H9 (cell line): ENCODE data around the gene PHAF1. TPM values are rescaled to one million over a fixed set of nuclear protein-coding genes. Genes with fewer than 3 reads are reported as not detected.

Experiments
- DNase-seq: peaks from one replicate; pipeline ENCODE4 v3.0.0-alpha.2; 2017
- H2AFZ ChIP-seq: one replicate; pipeline ENCODE4 v1.6.1; 2013; ENCODE audit warnings: mild to moderate bottlenecking, low read length, control low read depth, moderate library complexity
- H2AK5ac ChIP-seq: 2 replicates; pipeline ENCODE4 v1.6.1; 2013; ENCODE audit warnings: low read length, control low read depth, mixed read lengths; ENCODE audit not compliant: insufficient read length
- H2BK120ac ChIP-seq: one replicate; pipeline ENCODE4 v1.6.1; 2013; ENCODE audit warnings: low read depth, mild to moderate bottlenecking, low read length, control low read depth, inconsistent platforms; ENCODE audit not compliant: poor library complexity, severe bottlenecking
- H2BK12ac ChIP-seq: 2 replicates; pipeline ENCODE4 v1.6.1; 2013; ENCODE audit warnings: low read length, control low read depth, mixed read lengths, low read depth; ENCODE audit not compliant: insufficient read length
- H2BK15ac ChIP-seq: 2 replicates; pipeline ENCODE4 v1.6.1; 2013; ENCODE audit warnings: low read depth, low read length, control low read depth
- H2BK20ac ChIP-seq: one replicate; pipeline ENCODE4 v1.6.1; 2013; ENCODE audit warnings: low read depth, mild to moderate bottlenecking, low read length, control low read depth, inconsistent platforms; ENCODE audit not compliant: poor library complexity, severe bottlenecking
- H2BK5ac ChIP-seq: 2 replicates; pipeline ENCODE4 v1.6.1; 2013; ENCODE audit warnings: low read length, control low read depth, mixed read lengths; ENCODE audit not compliant: insufficient read length
- H3K14ac ChIP-seq: 2 replicates; pipeline ENCODE4 v1.6.1; 2013; ENCODE audit warnings: low read length, control low read depth; ENCODE audit not compliant: insufficient read depth
- H3K18ac ChIP-seq: 2 replicates; pipeline ENCODE4 v1.6.1; 2013; ENCODE audit warnings: low read depth, mild to moderate bottlenecking, mixed read lengths, low read length, control low read depth; ENCODE audit not compliant: insufficient read length
- H3K23ac ChIP-seq: 2 replicates; pipeline ENCODE4 v1.6.1; 2013; ENCODE audit warnings: low read length, control low read depth, mixed read lengths, low read depth; ENCODE audit not compliant: insufficient read length
- H3K23me2 ChIP-seq: 2 replicates; pipeline ENCODE4 v1.6.1; 2013; ENCODE audit warnings: low read depth, mild to moderate bottlenecking, mixed read lengths, low read length, control low read depth; ENCODE audit not compliant: insufficient read length, poor library complexity, severe bottlenecking
- H3K27ac ChIP-seq: 2 replicates; pipeline ENCODE4 v1.5.1; 2013; ENCODE audit warnings: low read length, control low read depth, mixed read lengths, low read depth; ENCODE audit not compliant: insufficient read length
- H3K27me3 ChIP-seq: 2 replicates; pipeline ENCODE4 v1.6.1; 2013; ENCODE audit warnings: low read length, control low read depth, inconsistent platforms; ENCODE audit not compliant: insufficient read depth
- H3K4ac ChIP-seq: 2 replicates; pipeline ENCODE4 v1.6.1; 2013; ENCODE audit warnings: low read depth, mild to moderate bottlenecking, control low read depth, inconsistent platforms, low read length, moderate library complexity
- H3K4me1 ChIP-seq: 2 replicates; pipeline ENCODE4 v1.6.1; 2013; ENCODE audit warnings: low read length, control low read depth, inconsistent platforms; ENCODE audit not compliant: insufficient read depth
- H3K4me2 ChIP-seq: 2 replicates; pipeline ENCODE4 v1.6.1; 2013; ENCODE audit warnings: low read length, control low read depth, mixed read lengths; ENCODE audit not compliant: insufficient read length, insufficient read depth
- H3K56ac ChIP-seq: 2 replicates; pipeline ENCODE4 v1.6.1; 2013; ENCODE audit warnings: low read depth, mild to moderate bottlenecking, mixed read lengths, low read length, control low read depth; ENCODE audit not compliant: insufficient read length
- H3K79me1 ChIP-seq: 2 replicates; pipeline ENCODE4 v1.6.1; 2013; ENCODE audit warnings: low read depth, mild to moderate bottlenecking, moderate library complexity, low read length, control low read depth, inconsistent platforms; ENCODE audit not compliant: insufficient read depth, poor library complexity, severe bottlenecking
- H3K79me2 ChIP-seq: 2 replicates; pipeline ENCODE4 v1.6.1; 2013; ENCODE audit warnings: low read length, control low read depth, inconsistent platforms; ENCODE audit not compliant: insufficient read depth
- H3K9ac ChIP-seq: 2 replicates; pipeline ENCODE4 v1.6.1; 2013; ENCODE audit warnings: low read length, control low read depth, mixed read lengths; ENCODE audit not compliant: insufficient read length; ENCODE audit errors: extremely low read depth
- H3K9me3 ChIP-seq: one replicate; pipeline ENCODE4 v1.6.1; 2013; ENCODE audit warnings: low read depth, low read length, inconsistent platforms; ENCODE audit not compliant: control insufficient read depth
- H3T11ph ChIP-seq: one replicate; pipeline ENCODE4 v1.6.1; 2013; ENCODE audit warnings: mild to moderate bottlenecking, low read length, control low read depth, inconsistent platforms
- H4K20me1 ChIP-seq: one replicate; pipeline ENCODE4 v1.6.1; 2013; ENCODE audit not compliant: control insufficient read depth, insufficient read length, insufficient read depth
- H4K5ac ChIP-seq: 2 replicates; pipeline ENCODE4 v1.6.1; 2013; ENCODE audit warnings: low read depth, mild to moderate bottlenecking, mixed read lengths, low read length, control low read depth; ENCODE audit not compliant: insufficient read length
- H4K8ac ChIP-seq: replicated peaks from 2 replicates; pipeline ENCODE4 v1.6.1; 2013; ENCODE audit warnings: low read length, control low read depth, mixed read lengths, low read depth; ENCODE audit not compliant: insufficient read length
- H4K91ac ChIP-seq: 2 replicates; pipeline ENCODE4 v1.6.1; 2013; ENCODE audit warnings: low read depth, mild to moderate bottlenecking, moderate library complexity, mixed read lengths, low read length, control low read depth; ENCODE audit not compliant: insufficient read length
- H3K27ac Mint-ChIP-seq, 3 experiments: 2 replicates in 2 of 3; 3 replicates in 1 of 3; pipeline ENCODE4 v1.8.0; 2020 to 2021; ENCODE audit warnings: mixed read lengths in 3 of 3, mild to moderate bottlenecking in 1 of 3, moderate library complexity in 1 of 3
- H3K27me3 Mint-ChIP-seq: 2 replicates; pipeline ENCODE4 v1.8.0; 2021; ENCODE audit warnings: low read depth, mild to moderate bottlenecking, moderate library complexity, mixed read lengths
- H3K36me3 Mint-ChIP-seq, 3 experiments: 2 replicates in 2 of 3; 3 replicates in 1 of 3; pipeline ENCODE4 v1.8.0; 2020 to 2021; ENCODE audit warnings: low read depth in 3 of 3, mixed read lengths in 3 of 3; ENCODE audit not compliant: insufficient read depth in 1 of 3
- H3K4me1 Mint-ChIP-seq, 2 experiments: 2 replicates each; pipeline ENCODE4 v1.8.0; 2020; ENCODE audit warnings: mixed read lengths in 2 of 2
- H3K4me3 Mint-ChIP-seq, 2 experiments: 2 replicates in 1 of 2; 3 replicates in 1 of 2; pipeline ENCODE4 v1.8.0; 2020 to 2021; ENCODE audit warnings: mild to moderate bottlenecking in 2 of 2, mixed read lengths in 2 of 2, moderate library complexity in 1 of 2
- H3K9me3 Mint-ChIP-seq, 2 experiments: 2 replicates in 1 of 2; 3 replicates in 1 of 2; pipeline ENCODE4 v1.8.0; 2020; ENCODE audit warnings: mild to moderate bottlenecking in 2 of 2, mixed read lengths in 2 of 2, moderate library complexity in 1 of 2
- WGBS: extraction: QIAGEN DNeasy Blood & Tissue Kit; methylation state at CpG from one replicate; pipeline ENCODE4 v1.1.7; 2013; ENCODE audit warnings: missing lambda C conversion rate, low lambda C conversion rate, mixed read lengths; ENCODE audit not compliant: insufficient read length; ENCODE audit errors: extremely low coverage; 5-methylcytosine and 5-hydroxymethylcytosine counted together
- total RNA-seq: library from RNA; stranded (reverse); gene quantifications from 2 replicates; pipeline ENCODE4 v1.2.1, GENCODE V29; 2021
- TF ChIP-seq, protein P1 (sequence below): fragments of 200-600 bp; sonication (generic); conservative IDR thresholded peaks from 3 replicates; pipeline ENCODE4 v1.8.0; 2021; ENCODE audit warnings: antibody characterized with exemption, mild to moderate bottlenecking

The PHAF1 gene
- total RNA-seq, 1 experiment from 2014 or later, result 18.8 TPM

DNA sequence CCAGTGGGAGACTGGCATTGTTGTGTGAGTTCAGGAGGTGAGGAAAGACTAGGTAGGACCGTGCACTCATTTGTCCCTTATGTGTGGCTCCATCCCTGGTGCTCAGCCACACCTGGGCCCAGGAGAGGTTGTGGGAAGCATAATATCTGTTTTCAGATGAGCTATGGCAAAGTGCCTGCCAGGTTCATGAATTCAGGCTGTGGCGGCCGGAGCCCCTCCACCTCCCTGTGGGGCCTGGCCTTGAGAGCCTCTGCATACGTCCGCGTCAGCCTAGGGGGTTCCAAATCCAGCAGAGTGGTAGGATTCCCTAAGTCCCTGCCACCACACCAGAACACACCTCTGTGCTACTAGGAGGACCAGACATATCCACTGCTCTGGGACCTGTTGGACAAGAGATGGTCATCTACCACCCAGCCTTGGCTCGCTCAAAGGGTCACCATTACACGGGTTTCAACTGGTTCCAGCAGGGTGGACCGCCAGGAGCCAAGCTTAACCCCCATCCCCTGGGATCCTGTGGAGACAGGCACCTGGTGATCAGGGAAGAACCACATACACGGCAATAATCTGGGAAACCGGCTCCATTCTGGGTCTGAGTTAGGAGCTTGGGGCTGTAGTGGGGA, 39.0 kb downstream of the PHAF1 start:
- Histone ChIP-seq H2BK12ac (no peak overlapping the region), H3K27me3 (peaks cover 15% of the 10 kb centered on the region; the same call in 1 of the 2 replicates), H3K79me2 (no peaks in the 10 kb centered on the region), H2BK120ac (no peak overlapping the region), H3K23ac (no peak overlapping the region), H3K4ac (no peak overlapping the region), H3K23me2 (peaks cover 5% of the 10 kb centered on the region), H4K91ac (no peak overlapping the region), H4K20me1 (no peaks in the 10 kb centered on the region), H3K4me2 (no peak overlapping the region), H2BK20ac (no peak overlapping the region), H3T11ph (no peak overlapping the region), H3K14ac (no peak overlapping the region), H3K18ac (no peak overlapping the region), H3K9ac (no peak overlapping the region), H3K4me1 (no peaks in the 10 kb centered on the region), H3K9me3 (no peaks in the 10 kb centered on the region), H2BK15ac (no peak overlapping the region), H4K5ac (no peak overlapping the region), H2BK5ac (no peak overlapping the region), H3K27ac (no peak overlapping the region), H3K79me1 (no peaks in the 10 kb centered on the region), H2AK5ac (no peak overlapping the region), H3K56ac (no peak overlapping the region), H2AFZ (no peak overlapping the region), H4K8ac (no peak overlapping the region)
- H3K4me1 Mint-ChIP-seq, result peaks cover 10 to 14% of the 10 kb centered on the region in 2 experiments
- TF ChIP-seq, protein P1, sequence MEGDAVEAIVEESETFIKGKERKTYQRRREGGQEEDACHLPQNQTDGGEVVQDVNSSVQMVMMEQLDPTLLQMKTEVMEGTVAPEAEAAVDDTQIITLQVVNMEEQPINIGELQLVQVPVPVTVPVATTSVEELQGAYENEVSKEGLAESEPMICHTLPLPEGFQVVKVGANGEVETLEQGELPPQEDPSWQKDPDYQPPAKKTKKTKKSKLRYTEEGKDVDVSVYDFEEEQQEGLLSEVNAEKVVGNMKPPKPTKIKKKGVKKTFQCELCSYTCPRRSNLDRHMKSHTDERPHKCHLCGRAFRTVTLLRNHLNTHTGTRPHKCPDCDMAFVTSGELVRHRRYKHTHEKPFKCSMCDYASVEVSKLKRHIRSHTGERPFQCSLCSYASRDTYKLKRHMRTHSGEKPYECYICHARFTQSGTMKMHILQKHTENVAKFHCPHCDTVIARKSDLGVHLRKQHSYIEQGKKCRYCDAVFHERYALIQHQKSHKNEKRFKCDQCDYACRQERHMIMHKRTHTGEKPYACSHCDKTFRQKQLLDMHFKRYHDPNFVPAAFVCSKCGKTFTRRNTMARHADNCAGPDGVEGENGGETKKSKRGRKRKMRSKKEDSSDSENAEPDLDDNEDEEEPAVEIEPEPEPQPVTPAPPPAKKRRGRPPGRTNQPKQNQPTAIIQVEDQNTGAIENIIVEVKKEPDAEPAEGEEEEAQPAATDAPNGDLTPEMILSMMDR, result no peak
- no peak overlapping the region for H3K27ac Mint-ChIP-seq
- peaks cover 0 to 5% of the 10 kb centered on the region in 2 experiments; a peak in 3 of 5 replicates for H3K9me3 Mint-ChIP-seq
- WGBS, result no CpG with 5 or more reads among the region's 11 CpGs
- peaks cover 29% of the 10 kb centered on the region for H3K27me3 Mint-ChIP-seq
- no peak for DNase-seq
- peak overlapping the region in 1 of 2 experiments; percentile 44; a peak in 1 of 5 replicates for H3K4me3 Mint-ChIP-seq
- H3K36me3 Mint-ChIP-seq, result peaks cover 10 to 50% (median 49%) of the 10 kb centered on the region in 3 experiments
